ENCODE results near the gene CENPX.

DNA sequence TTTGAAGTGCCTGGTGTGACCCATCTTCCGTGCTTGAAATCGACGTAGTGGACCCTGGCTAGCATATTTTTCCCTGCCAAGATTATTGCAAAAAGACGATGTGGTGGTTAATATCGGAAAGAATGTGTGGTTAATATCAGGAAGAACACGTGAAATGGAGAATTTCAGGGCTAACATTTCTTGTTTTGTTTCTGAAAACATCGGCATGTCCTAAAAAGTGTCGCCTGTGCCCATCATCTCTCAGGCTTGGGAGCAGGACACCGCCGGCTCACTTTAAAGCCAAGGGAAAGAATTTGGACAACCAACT, 15.2 kb upstream of the CENPX start:
- TF ChIP-seq EZH2 (IDR thresholded peaks at IDR 0.05; ENCODE audit: low read length): no peak
- no peak for TF ChIP-seq CTCF (optimal IDR thresholded peaks at IDR 0.05 in 1 of 3, IDR thresholded peaks at IDR 0.05 in 1 of 3, conservative IDR thresholded peaks at IDR 0.05 in 1 of 3; ENCODE audit: extremely low read depth in 1 of 3, insufficient read depth in 2 of 3, low read length in 3 of 3)
